K562 (cell line): ENCODE measurements around the gene TM7SF2. TPM values are rescaled to one million over a fixed set of nuclear protein-coding genes. Genes with fewer than 3 reads are reported as not detected.

Experiments
- CBFA2T3 ChIP-seq: fragments of 450-650 bp; IDR thresholded peaks from 2 replicates; pipeline ENCODE4 v1.6.1; 2017
- CXXC5 ChIP-seq: fragments of 250-450 bp; sonication (Bioruptor Pico); IDR thresholded peaks from 2 replicates; pipeline ENCODE4 v1.8.0; 2022; ENCODE audit warnings: inconsistent platforms, mild to moderate bottlenecking, moderate library complexity
- E2F6 ChIP-seq, 2 experiments: IDR thresholded peaks; 2 replicates each; pipeline ENCODE4 v1.6.1; 2011; ENCODE audit warnings: borderline replicate concordance in 1 of 2, control low read depth in 1 of 2, low read depth in 1 of 2, low read length in 1 of 2, mild to moderate bottlenecking in 1 of 2, mixed read lengths in 1 of 2, moderate library complexity in 1 of 2; ENCODE audit not compliant: insufficient read depth in 1 of 2, insufficient read length in 1 of 2, poor library complexity in 1 of 2, severe bottlenecking in 1 of 2; ENCODE audit errors: extremely low read depth in 1 of 2
- HDAC1 ChIP-seq, 2 experiments: fragments of 450-650 bp; IDR thresholded peaks; 2 replicates each; pipeline ENCODE4 v1.6.1; 2016 to 2017; ENCODE audit warnings: inconsistent platforms in 1 of 2, mild to moderate bottlenecking in 1 of 2, moderate library complexity in 1 of 2
- HDGF ChIP-seq: fragments of 450-650 bp; IDR thresholded peaks from 2 replicates; pipeline ENCODE4 v1.6.1; 2016
- HNRNPLL ChIP-seq: fragments of 200-400 bp; formaldehyde crosslinking; IDR thresholded peaks from 2 replicates; pipeline ENCODE4 v1.6.1; 2017; ENCODE audit warnings: low read length, low read depth, mild to moderate bottlenecking; ENCODE audit not compliant: poor library complexity, severe bottlenecking
- HOMEZ ChIP-seq: fragments of 250-450 bp; sonication (Bioruptor Pico); IDR thresholded peaks from 2 replicates; pipeline ENCODE4 v1.4.0; 2020; ENCODE audit warnings: mild to moderate bottlenecking, moderate library complexity
- POLR2H ChIP-seq: IDR thresholded peaks from 2 replicates; pipeline ENCODE4 v1.6.1; 2016; ENCODE audit warnings: missing genetic modification characterization, low read depth, mild to moderate bottlenecking, control low read depth, missing compliant biosample characterization, moderate library complexity
- RAD51 ChIP-seq: fragments of 450-650 bp; IDR thresholded peaks from 2 replicates; pipeline ENCODE4 v1.7.1; 2016; ENCODE audit warnings: low read depth, mild to moderate bottlenecking, borderline replicate concordance
- TFAP4 ChIP-seq: sonication (generic); formaldehyde crosslinking; IDR thresholded peaks from 2 replicates; pipeline ENCODE4 v1.8.0; 2022; ENCODE audit warnings: missing genetic modification reagents, mild to moderate bottlenecking, moderate library complexity, borderline replicate concordance
- ZBTB34 ChIP-seq: fragments of 250-450 bp; sonication (Bioruptor Pico); IDR thresholded peaks from 2 replicates; pipeline ENCODE4 v1.8.0; 2021; ENCODE audit warnings: mild to moderate bottlenecking, moderate library complexity
- ZNF133 ChIP-seq: fragments of 250-450 bp; sonication (Bioruptor Pico); IDR thresholded peaks from 2 replicates; pipeline ENCODE4 v1.4.0; 2020; ENCODE audit warnings: mild to moderate bottlenecking
- ZNF592 ChIP-seq: fragments of 450-650 bp; IDR thresholded peaks from 2 replicates; pipeline ENCODE4 v1.6.1; 2017; ENCODE audit warnings: antibody characterized with exemption, mild to moderate bottlenecking
- polyA plus RNA-seq, 8 experiments: library from polyadenylated mRNA; depleted of rRNA in 4 of 8; stranded (reverse) in 5 of 8; unstranded in 3 of 8; fragments of >200 nt; fragmentation: Nextera tagmentation in 2 of 8; fragmentation: Illumina TruSeq in 1 of 8; extraction: Ambion mirVana in 2 of 8; extraction: Trizol in 1 of 8; gene quantifications; 2 replicates each; pipeline versions ENCODE4 v1.2.1 to v1.2.3, GENCODE V29; 2011 to 2014; ENCODE audit warnings: inconsistent platforms in 1 of 8, missing spikeins in 1 of 8
- total RNA-seq, 7 experiments: library from RNA; depleted of rRNA in 6 of 7; stranded (reverse); fragments of >200 nt in 6 of 7; fragmentation: Illumina TruSeq in 2 of 7; extraction: Trizol in 2 of 7; gene quantifications; 2 replicates each; pipeline versions ENCODE4 v1.2.1 to v1.2.3, GENCODE V29; 2011 to 2021; ENCODE audit warnings: low replicate concordance in 1 of 7

Gene TM7SF2
- total and polyA plus RNA-seq, 9 of the 15 experiments (the other 6 are each of a cell fraction or from before 2014, with no cell fraction given), result 1.2 to 22.0 (median 14.3) TPM

GRCh38 chr11:65116370-65117205 lies 4.9 kb downstream of the TM7SF2 start (continued):
- TF ChIP-seq E2F6 (IDR thresholded peaks at IDR 0.05; ENCODE audit: borderline replicate concordance in 1 of 2, extremely low read depth in 1 of 2, insufficient read depth in 1 of 2, insufficient read length in 1 of 2, low read depth in 1 of 2, low read length in 1 of 2, poor library complexity in 1 of 2, severe bottlenecking in 1 of 2) (peak; percentile 43 to 90), ZNF592 (0 out of 2 replicates have a peak, but pooled peaks have one; percentile 61), HNRNPLL (no peak), POLR2H (no peak), CXXC5 (no peak), RAD51 (no peak), HDGF (no peak), TFAP4 (CRISPR knock-in tag) (peak; percentile 58), ZBTB34 (CRISPR knock-in tag) (no peak), HDAC1 (IDR thresholded peaks at IDR 0.05) (no peak), HOMEZ (CRISPR knock-in tag) (no peak), CBFA2T3 (no peak), ZNF133 (no peak)
